Loucy (cell line): ENCODE data around the gene TGFB2.

ENCODE experiments used
- H2AFZ ChIP-seq: fragments of 200-600 bp; sonication (generic); 2 replicates; pipeline ENCODE4 v1.6.0; 2016; ENCODE audit warnings: antibody characterized with exemption, mild to moderate bottlenecking, low read length, moderate library complexity
- H3F3A ChIP-seq: fragments of 200-600 bp; 2 replicates; pipeline ENCODE4 v1.6.0; 2016; ENCODE audit warnings: antibody characterized with exemption, low read depth, mild to moderate bottlenecking
- H3K27me3 ChIP-seq: fragments of 200-600 bp; sonication (generic); 2 replicates; pipeline ENCODE4 v1.6.1; 2014; ENCODE audit warnings: low read length, mild to moderate bottlenecking; ENCODE audit not compliant: insufficient read depth, poor library complexity, severe bottlenecking
- H3K36me3 ChIP-seq: fragments of 200-600 bp; sonication (generic); 2 replicates; pipeline ENCODE4 v1.6.1; 2016; ENCODE audit warnings: low read length; ENCODE audit not compliant: insufficient read depth
- H3K4me1 ChIP-seq: fragments of 200-600 bp; sonication (generic); 2 replicates; pipeline ENCODE4 v1.5.1; 2014; ENCODE audit warnings: low read length, mild to moderate bottlenecking; ENCODE audit not compliant: insufficient read depth, poor library complexity, severe bottlenecking
- H3K4me2 ChIP-seq: fragments of 200-600 bp; sonication (generic); 2 replicates; pipeline ENCODE4 v1.6.0; 2014; ENCODE audit warnings: antibody characterized with exemption, low read length, low read depth, mild to moderate bottlenecking; ENCODE audit not compliant: poor library complexity, severe bottlenecking
- H3K4me3 ChIP-seq: fragments of 200-600 bp; sonication (generic); 2 replicates; pipeline ENCODE4 v1.5.1; 2014; ENCODE audit warnings: low read length, mild to moderate bottlenecking, mixed read lengths; ENCODE audit not compliant: poor library complexity, severe bottlenecking
- H3K79me2 ChIP-seq: fragments of 200-600 bp; sonication (generic); 2 replicates; pipeline ENCODE4 v1.6.1; 2014; ENCODE audit warnings: low read length; ENCODE audit not compliant: insufficient read depth
- H3K9ac ChIP-seq: fragments of 200-600 bp; sonication (generic); 2 replicates; pipeline ENCODE4 v1.6.0; 2014; ENCODE audit warnings: mild to moderate bottlenecking, low read depth, low read length, moderate library complexity; ENCODE audit not compliant: poor library complexity, severe bottlenecking
- H3K9me2 ChIP-seq: fragments of 200-600 bp; sonication (generic); replicated peaks from 2 replicates; pipeline ENCODE4 v1.6.1; 2016; ENCODE audit warnings: low read depth, low read length, mixed read lengths
- H3K9me3 ChIP-seq: fragments of 200-600 bp; sonication (generic); 2 replicates; pipeline ENCODE4 v1.6.1; 2014; ENCODE audit warnings: mild to moderate bottlenecking, antibody characterized with exemption, low read length, low read depth; ENCODE audit not compliant: insufficient read depth
- H4K20me1 ChIP-seq: fragments of 200-600 bp; sonication (generic); 2 replicates; pipeline ENCODE4 v1.6.0; 2014; ENCODE audit warnings: antibody characterized with exemption, low read length, mild to moderate bottlenecking; ENCODE audit not compliant: insufficient read depth, poor library complexity, severe bottlenecking
- CTCF ChIP-seq: fragments of 200-600 bp; sonication (generic); conservative IDR thresholded peaks from 2 replicates; pipeline ENCODE4 v1.5.1; 2014; ENCODE audit warnings: mild to moderate bottlenecking, antibody characterized with exemption, low read length
- EZH2phosphoT487 ChIP-seq: fragments of 200-600 bp; IDR thresholded peaks from 2 replicates; pipeline ENCODE4 v1.6.1; 2018; ENCODE audit warnings: antibody characterized with exemption, mild to moderate bottlenecking, moderate library complexity, borderline replicate concordance

TGFB2 gene

GRCh38 chr1:218400624-218401023 lies 55.5 kb downstream of the TGFB2 start:
- H3K9ac ChIP-seq, result no peak overlapping the region
- TF ChIP-seq CTCF (no peak), EZH2phosphoT487 (no peak)

GRCh38 chr1:218401441-218401997 lies 56.4 kb downstream of the TGFB2 start:
- Histone ChIP-seq H2AFZ (no peak overlapping the region), H3K79me2 (no peaks in the 10 kb centered on the region), H3K9ac (no peak overlapping the region), H3K27me3 (no peaks in the 10 kb centered on the region), H3F3A (no peaks in the 10 kb centered on the region), H3K9me3 (no peaks in the 10 kb centered on the region), H3K36me3 (no peaks in the 10 kb centered on the region), H3K4me2 (no peak overlapping the region), H3K4me1 (no peaks in the 10 kb centered on the region), H3K9me2 (no peaks in the 10 kb centered on the region), H3K4me3 (no peak overlapping the region), H4K20me1 (no peaks in the 10 kb centered on the region)
- no peak for TF ChIP-seq EZH2phosphoT487
- no peak for TF ChIP-seq CTCF

More at GRCh38 chr1:218400624-218401023, 55.5 kb downstream of the TGFB2 start:
- Histone ChIP-seq H3K9me2 (no peaks in the 10 kb centered on the region), H4K20me1 (no peaks in the 10 kb centered on the region), H3K9me3 (no peaks in the 10 kb centered on the region), H3K4me2 (no peak overlapping the region), H3K36me3 (no peaks in the 10 kb centered on the region), H3K79me2 (no peaks in the 10 kb centered on the region), H3K4me1 (no peaks in the 10 kb centered on the region), H3F3A (no peaks in the 10 kb centered on the region), H3K27me3 (no peaks in the 10 kb centered on the region), H3K4me3 (no peak overlapping the region), H2AFZ (no peak overlapping the region)

- H3K27me3 ChIP-seq, result no peaks in the 10 kb centered on the region
These were observed 57.1 kb downstream of the TGFB2 start for GRCh38 chr1:218401998-218402785.

More at GRCh38 chr1:218401998-218402785, 57.1 kb downstream of the TGFB2 start:
- Histone ChIP-seq H3K4me1 (no peaks in the 10 kb centered on the region), H3F3A (no peaks in the 10 kb centered on the region), H3K9me2 (no peaks in the 10 kb centered on the region), H4K20me1 (no peaks in the 10 kb centered on the region), H3K79me2 (no peaks in the 10 kb centered on the region), H3K9ac (no peak overlapping the region), H3K4me2 (no peak overlapping the region), H3K9me3 (no peaks in the 10 kb centered on the region), H2AFZ (no peak overlapping the region), H3K4me3 (no peak overlapping the region), H3K36me3 (no peaks in the 10 kb centered on the region)
- TF ChIP-seq EZH2phosphoT487 (no peak), CTCF (no peak)
